Upper lobe of left lung (tissue), 6 donors: ENCODE data around the gene MAJIN. TPM values are rescaled to one million over a fixed set of nuclear protein-coding genes. Genes with fewer than 3 reads are reported as not detected.

Experiments used
- ATAC-seq, 2 donors: fragments of 200-7000 bp; cut with Tn5 transposase; one replicate each; pipeline ENCODE4 v1.9.1; 2022; ENCODE audit warnings: mild to moderate bottlenecking in 2 of 2, moderate library complexity in 2 of 2; ENCODE audit not compliant: low FRiP score in 2 of 2
- DNase-seq, 2 donors: peaks; one replicate each; pipeline ENCODE4 v3.0.0-alpha.2; 2019 to 2020
- H3K27ac ChIP-seq, 4 donors: fragments of 200-600 bp; sonication (generic); one replicate each; pipeline ENCODE4 v1.5.1; 2016 to 2019
- H3K27me3 ChIP-seq, 4 donors: fragments of 200-600 bp; sonication (generic); one replicate each; pipeline ENCODE4 v1.5.1; 2017 to 2019
- H3K36me3 ChIP-seq, 4 donors: fragments of 200-600 bp; sonication (generic); one replicate each; pipeline ENCODE4 v1.5.1; 2016 to 2019
- H3K4me1 ChIP-seq, 4 donors: fragments of 200-600 bp; sonication (generic); one replicate each; pipeline ENCODE4 v1.5.1; 2018 to 2019
- H3K4me3 ChIP-seq, 4 donors: fragments of 200-600 bp; sonication (generic); one replicate each; pipeline ENCODE4 v1.5.1; 2017 to 2019; ENCODE audit warnings: mild to moderate bottlenecking in 2 of 4, moderate library complexity in 1 of 4
- H3K9me3 ChIP-seq, 4 donors: fragments of 200-600 bp; sonication (generic); one replicate each; pipeline ENCODE4 v1.5.1; 2018 to 2019
- CTCF ChIP-seq, 6 experiments: fragments of 450-650 bp in 4 of 6; fragments of 200-600 bp in 2 of 6; sonication (generic) in 2 of 6; IDR thresholded peaks; one replicate each; pipeline ENCODE4 v1.5.1; 2016 to 2019; ENCODE audit warnings: antibody characterized with exemption in 6 of 6
- EP300 ChIP-seq, 4 donors: sonication (generic); formaldehyde crosslinking; IDR thresholded peaks; one replicate each; pipeline ENCODE4 v1.5.1; 2017; ENCODE audit warnings: antibody characterized with exemption in 4 of 4, control low read depth in 2 of 4
- POLR2A ChIP-seq, 4 donors: fragments of 450-650 bp; IDR thresholded peaks; one replicate each; pipeline ENCODE4 v1.5.1; 2016 to 2017; ENCODE audit warnings: antibody characterized with exemption in 4 of 4, mild to moderate bottlenecking in 2 of 4
- POLR2AphosphoS5 ChIP-seq, 2 donors: sonication (generic); formaldehyde crosslinking; IDR thresholded peaks; one replicate each; pipeline ENCODE4 v1.5.1; 2017; ENCODE audit warnings: antibody characterized with exemption in 2 of 2
- WGBS, 2 donors: methylation state at CpG; one replicate each; pipeline ENCODE4 v1.1.5; 2017 to 2018; 5-methylcytosine and 5-hydroxymethylcytosine counted together
- total RNA-seq, 6 donors: library from RNA; depleted of rRNA in 4 of 6; stranded (reverse); fragments of >200 nt in 4 of 6; gene quantifications; one replicate each; pipeline versions ENCODE4 v1.1.0 to v1.2.1, GENCODE V29; 2016 to 2021
- donor health status: DM: no; HTN: no; CAD: no; lungs with moderate emphysema.
- donor health status: DM: no; HTN: yes; CAD: no; lungs with severe emphysema.

Gene MAJIN
- total RNA-seq, 6 donors from 2014 or later: 0.15 TPM; not detected in 5

DNA sequence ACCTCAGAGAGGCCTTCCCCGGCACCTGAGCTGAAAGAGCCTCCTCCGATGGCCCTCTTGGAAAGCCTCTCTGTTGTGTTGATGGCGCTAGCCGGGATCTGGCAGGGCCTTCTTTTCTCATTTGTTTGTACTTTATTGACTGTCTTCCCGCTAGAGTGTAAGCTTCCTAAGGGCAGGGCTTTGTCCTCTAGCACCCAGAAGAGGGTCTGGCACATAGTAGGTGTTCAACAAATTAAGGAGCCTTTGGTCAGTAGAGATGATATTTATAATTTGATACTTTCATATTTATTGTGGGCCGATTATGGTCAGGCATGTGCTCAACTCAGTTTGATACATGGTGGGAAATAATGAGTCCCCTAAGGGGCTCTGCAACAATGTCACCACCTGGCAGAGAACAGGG lies 46.0 kb upstream of the MAJIN start:
- peaks cover 0 to 37% (median 27%) of the 10 kb centered on the region in 4 donors for H3K36me3 ChIP-seq
- ATAC-seq (no peak), DNase-seq (no peak)
- 93 to 96% methylated on average over 6 of the region's 6 CpGs for WGBS, 2 donors
- H3K27me3 ChIP-seq: no peaks in the 10 kb centered on the region
- H3K27ac ChIP-seq: no peak overlapping the region
- no peak for TF ChIP-seq EP300 (IDR thresholded peaks at IDR 0.05)
- TF ChIP-seq CTCF (IDR thresholded peaks at IDR 0.05): no peak
- no peak for TF ChIP-seq POLR2AphosphoS5 (IDR thresholded peaks at IDR 0.05)
- no peak for TF ChIP-seq POLR2A (IDR thresholded peaks at IDR 0.05)
- H3K9me3 ChIP-seq: no peaks in the 10 kb centered on the region
- no peak overlapping the region for H3K4me3 ChIP-seq
- peaks cover 11 to 23% (median 15%) of the 10 kb centered on the region in 4 donors for H3K4me1 ChIP-seq

- Histone ChIP-seq H3K4me3 (no peak overlapping the region), H3K4me1 (peaks cover 15 to 27% (median 21%) of the 10 kb centered on the region in 4 donors), H3K9me3 (no peaks in the 10 kb centered on the region), H3K27me3 (no peaks in the 10 kb centered on the region), H3K36me3 (peaks cover 0 to 31% (median 21%) of the 10 kb centered on the region in 4 donors), H3K27ac (no peak overlapping the region)
- ATAC-seq: no peak
- 92 to 98% methylated on average over 4 of the region's 4 CpGs for WGBS, 2 donors
- TF ChIP-seq POLR2AphosphoS5 (IDR thresholded peaks at IDR 0.05): no peak
- TF ChIP-seq EP300 (IDR thresholded peaks at IDR 0.05): no peak
- TF ChIP-seq CTCF (IDR thresholded peaks at IDR 0.05): no peak
- TF ChIP-seq POLR2A (IDR thresholded peaks at IDR 0.05): no peak
- no peak for DNase-seq
Observed at GRCh38 chr11:65016705-65017104, 44.8 kb upstream of the MAJIN start.

GRCh38 chr11:65014726-65015227 lies 42.9 kb upstream of the MAJIN start:
- H3K36me3 ChIP-seq: peaks cover 0 to 13% (median 9%) of the 10 kb centered on the region in 4 donors
- peak overlapping the region; percentile 56 to 83 (median 68) for H3K4me3 ChIP-seq
- DNase-seq (no peak), ATAC-seq (peak in 1 of 2 donors; percentile 3)
- peak overlapping the region; percentile 95 to 98 (median 97) for H3K27ac ChIP-seq
- no peaks in the 10 kb centered on the region for H3K27me3 ChIP-seq
- TF ChIP-seq CTCF (IDR thresholded peaks at IDR 0.05): no peak
- TF ChIP-seq POLR2A (IDR thresholded peaks at IDR 0.05): no peak
- TF ChIP-seq POLR2AphosphoS5 (IDR thresholded peaks at IDR 0.05): no peak
- no peak for TF ChIP-seq EP300 (IDR thresholded peaks at IDR 0.05)
- H3K4me1 ChIP-seq: peaks cover 15 to 27% (median 21%) of the 10 kb centered on the region in 4 donors
- H3K9me3 ChIP-seq: no peaks in the 10 kb centered on the region
- 41 to 90% methylated on average over 8 to 18 of the region's 23 CpGs for WGBS, 2 donors

GRCh38 chr11:65013888-65014725 lies 42.2 kb upstream of the MAJIN start, which contains the start of gene ARL2:
TSS of gene ARL2 (plus strand) at chr11:65014160. CDS start at chr11:65014208, 48 bp downstream.
- H3K27me3 ChIP-seq: no peaks in the 10 kb centered on the region
- peak within 1 kb of the TSS; percentile 56 to 83 (median 68) for H3K4me3 ChIP-seq
- H3K4me1 ChIP-seq: peaks cover 15 to 27% (median 21%) of the 10 kb centered on the region in 4 donors
- DNase-seq: peak; percentile 92 to 97
- peak within 1 kb of the TSS; percentile 95 to 98 (median 97) for H3K27ac ChIP-seq
- no peaks in the 10 kb centered on the region for H3K9me3 ChIP-seq
- TF ChIP-seq POLR2A (IDR thresholded peaks at IDR 0.05) (peak in 1 of 4 donors; percentile 52), POLR2AphosphoS5 (IDR thresholded peaks at IDR 0.05) (peak in 1 of 2 donors; percentile 39), EP300 (IDR thresholded peaks at IDR 0.05) (no peak), CTCF (IDR thresholded peaks at IDR 0.05) (peak; percentile 80 to 98 (median 96))
- H3K36me3 ChIP-seq: peaks cover 0 to 11% (median 7%) of the 10 kb centered on the region in 4 donors
- ATAC-seq: peak; percentile 89 to 95
- WGBS, 2 donors: 0 to 1% methylated on average over 6 to 25 of the region's 96 CpGs
